Measurements from ENCODE around the gene PARD3B.

GRCh38 chr2:205218056-205218455, 672.8 kb downstream of the PARD3B start:
- no peak for TF ChIP-seq JUND (IDR thresholded peaks at IDR 0.05)
- TF ChIP-seq, protein P1, sequence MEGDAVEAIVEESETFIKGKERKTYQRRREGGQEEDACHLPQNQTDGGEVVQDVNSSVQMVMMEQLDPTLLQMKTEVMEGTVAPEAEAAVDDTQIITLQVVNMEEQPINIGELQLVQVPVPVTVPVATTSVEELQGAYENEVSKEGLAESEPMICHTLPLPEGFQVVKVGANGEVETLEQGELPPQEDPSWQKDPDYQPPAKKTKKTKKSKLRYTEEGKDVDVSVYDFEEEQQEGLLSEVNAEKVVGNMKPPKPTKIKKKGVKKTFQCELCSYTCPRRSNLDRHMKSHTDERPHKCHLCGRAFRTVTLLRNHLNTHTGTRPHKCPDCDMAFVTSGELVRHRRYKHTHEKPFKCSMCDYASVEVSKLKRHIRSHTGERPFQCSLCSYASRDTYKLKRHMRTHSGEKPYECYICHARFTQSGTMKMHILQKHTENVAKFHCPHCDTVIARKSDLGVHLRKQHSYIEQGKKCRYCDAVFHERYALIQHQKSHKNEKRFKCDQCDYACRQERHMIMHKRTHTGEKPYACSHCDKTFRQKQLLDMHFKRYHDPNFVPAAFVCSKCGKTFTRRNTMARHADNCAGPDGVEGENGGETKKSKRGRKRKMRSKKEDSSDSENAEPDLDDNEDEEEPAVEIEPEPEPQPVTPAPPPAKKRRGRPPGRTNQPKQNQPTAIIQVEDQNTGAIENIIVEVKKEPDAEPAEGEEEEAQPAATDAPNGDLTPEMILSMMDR (IDR thresholded peaks at IDR 0.05 in 2 of 3, conservative IDR thresholded peaks at IDR 0.05 in 1 of 3; ENCODE audit: borderline replicate concordance in 1 of 3, insufficient read depth in 1 of 3, low read depth in 2 of 3, low read length in 2 of 3) = no peak
- TF ChIP-seq ZFX (IDR thresholded peaks at IDR 0.05) = no peak
- TF ChIP-seq REST (IDR thresholded peaks at IDR 0.05; ENCODE audit: low read depth) = no peak
- TF ChIP-seq EZH2 (IDR thresholded peaks at IDR 0.05) = no peak
- no peak for TF ChIP-seq POLR2A (IDR thresholded peaks at IDR 0.05; ENCODE audit: borderline replicate concordance, extremely low read depth, insufficient read depth, insufficient read length)
- TF ChIP-seq EGR1 (IDR thresholded peaks at IDR 0.05; ENCODE audit: low read depth) = no peak
- TF ChIP-seq TCF7L2 (IDR thresholded peaks at IDR 0.05; ENCODE audit: borderline replicate concordance, extremely low read depth, insufficient read depth, insufficient read length) = no peak
